ENCODE data around the gene PPIF.

DNA sequence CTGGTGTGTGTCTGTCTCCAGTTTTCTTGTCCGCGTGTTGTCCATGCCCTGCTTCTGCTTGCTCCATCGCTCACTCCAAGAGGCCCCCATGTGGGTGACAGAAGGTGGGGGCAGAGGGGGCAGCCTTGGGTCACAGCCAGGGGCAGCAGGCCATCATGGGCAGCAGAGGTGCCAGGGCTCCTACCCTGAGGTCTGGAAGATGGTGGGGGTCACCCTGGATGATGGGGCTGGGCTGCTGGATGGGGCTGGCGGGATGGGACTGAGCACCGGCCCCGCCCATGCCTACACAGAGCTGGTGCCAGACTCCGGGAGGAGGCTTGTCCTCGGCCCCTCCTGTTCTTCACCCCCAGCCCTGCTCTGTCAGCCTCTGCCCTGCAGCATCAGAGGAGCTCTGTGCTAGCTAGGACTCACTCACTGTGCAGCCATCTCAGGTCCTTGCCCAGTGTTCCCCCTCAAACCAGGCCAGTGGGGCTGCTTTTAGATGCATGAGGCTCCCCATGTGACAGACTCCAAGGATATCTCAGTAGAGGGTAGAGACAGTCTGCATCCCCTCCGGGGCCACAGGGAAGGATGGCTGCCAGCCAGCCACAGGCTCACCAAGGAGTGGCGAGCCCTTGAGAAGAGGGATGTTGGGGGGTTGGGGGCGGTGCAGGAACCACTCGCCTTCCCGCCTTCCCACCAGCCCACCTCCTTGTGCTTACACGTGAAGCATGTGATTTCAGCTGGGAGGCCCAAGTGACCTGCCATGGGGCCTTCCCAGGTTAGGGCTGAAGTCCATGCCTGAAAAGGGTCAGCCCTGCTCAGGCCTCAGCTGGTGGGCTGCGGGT lies 35.5 kb upstream of the PPIF start:
- TF ChIP-seq RXRA (CRISPR knock-in tag; IDR thresholded peaks at IDR 0.05), result no peak
- no peak for TF ChIP-seq SMAD3 (CRISPR knock-in tag; IDR thresholded peaks at IDR 0.05)
- TF ChIP-seq ZNF75D (CRISPR knock-in tag; IDR thresholded peaks at IDR 0.05; ENCODE audit: borderline replicate concordance), result no peak
- no peak for TF ChIP-seq HNRNPUL1 (IDR thresholded peaks at IDR 0.05; ENCODE audit: low read depth, low read length)
- TF ChIP-seq, protein P1, sequence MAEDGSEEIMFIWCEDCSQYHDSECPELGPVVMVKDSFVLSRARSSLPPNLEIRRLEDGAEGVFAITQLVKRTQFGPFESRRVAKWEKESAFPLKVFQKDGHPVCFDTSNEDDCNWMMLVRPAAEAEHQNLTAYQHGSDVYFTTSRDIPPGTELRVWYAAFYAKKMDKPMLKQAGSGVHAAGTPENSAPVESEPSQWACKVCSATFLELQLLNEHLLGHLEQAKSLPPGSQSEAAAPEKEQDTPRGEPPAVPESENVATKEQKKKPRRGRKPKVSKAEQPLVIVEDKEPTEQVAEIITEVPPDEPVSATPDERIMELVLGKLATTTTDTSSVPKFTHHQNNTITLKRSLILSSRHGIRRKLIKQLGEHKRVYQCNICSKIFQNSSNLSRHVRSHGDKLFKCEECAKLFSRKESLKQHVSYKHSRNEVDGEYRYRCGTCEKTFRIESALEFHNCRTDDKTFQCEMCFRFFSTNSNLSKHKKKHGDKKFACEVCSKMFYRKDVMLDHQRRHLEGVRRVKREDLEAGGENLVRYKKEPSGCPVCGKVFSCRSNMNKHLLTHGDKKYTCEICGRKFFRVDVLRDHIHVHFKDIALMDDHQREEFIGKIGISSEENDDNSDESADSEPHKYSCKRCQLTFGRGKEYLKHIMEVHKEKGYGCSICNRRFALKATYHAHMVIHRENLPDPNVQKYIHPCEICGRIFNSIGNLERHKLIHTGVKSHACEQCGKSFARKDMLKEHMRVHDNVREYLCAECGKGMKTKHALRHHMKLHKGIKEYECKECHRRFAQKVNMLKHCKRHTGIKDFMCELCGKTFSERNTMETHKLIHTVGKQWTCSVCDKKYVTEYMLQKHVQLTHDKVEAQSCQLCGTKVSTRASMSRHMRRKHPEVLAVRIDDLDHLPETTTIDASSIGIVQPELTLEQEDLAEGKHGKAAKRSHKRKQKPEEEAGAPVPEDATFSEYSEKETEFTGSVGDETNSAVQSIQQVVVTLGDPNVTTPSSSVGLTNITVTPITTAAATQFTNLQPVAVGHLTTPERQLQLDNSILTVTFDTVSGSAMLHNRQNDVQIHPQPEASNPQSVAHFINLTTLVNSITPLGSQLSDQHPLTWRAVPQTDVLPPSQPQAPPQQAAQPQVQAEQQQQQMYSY (CRISPR knock-in tag; IDR thresholded peaks at IDR 0.05), result no peak
- TF ChIP-seq, protein P2, sequence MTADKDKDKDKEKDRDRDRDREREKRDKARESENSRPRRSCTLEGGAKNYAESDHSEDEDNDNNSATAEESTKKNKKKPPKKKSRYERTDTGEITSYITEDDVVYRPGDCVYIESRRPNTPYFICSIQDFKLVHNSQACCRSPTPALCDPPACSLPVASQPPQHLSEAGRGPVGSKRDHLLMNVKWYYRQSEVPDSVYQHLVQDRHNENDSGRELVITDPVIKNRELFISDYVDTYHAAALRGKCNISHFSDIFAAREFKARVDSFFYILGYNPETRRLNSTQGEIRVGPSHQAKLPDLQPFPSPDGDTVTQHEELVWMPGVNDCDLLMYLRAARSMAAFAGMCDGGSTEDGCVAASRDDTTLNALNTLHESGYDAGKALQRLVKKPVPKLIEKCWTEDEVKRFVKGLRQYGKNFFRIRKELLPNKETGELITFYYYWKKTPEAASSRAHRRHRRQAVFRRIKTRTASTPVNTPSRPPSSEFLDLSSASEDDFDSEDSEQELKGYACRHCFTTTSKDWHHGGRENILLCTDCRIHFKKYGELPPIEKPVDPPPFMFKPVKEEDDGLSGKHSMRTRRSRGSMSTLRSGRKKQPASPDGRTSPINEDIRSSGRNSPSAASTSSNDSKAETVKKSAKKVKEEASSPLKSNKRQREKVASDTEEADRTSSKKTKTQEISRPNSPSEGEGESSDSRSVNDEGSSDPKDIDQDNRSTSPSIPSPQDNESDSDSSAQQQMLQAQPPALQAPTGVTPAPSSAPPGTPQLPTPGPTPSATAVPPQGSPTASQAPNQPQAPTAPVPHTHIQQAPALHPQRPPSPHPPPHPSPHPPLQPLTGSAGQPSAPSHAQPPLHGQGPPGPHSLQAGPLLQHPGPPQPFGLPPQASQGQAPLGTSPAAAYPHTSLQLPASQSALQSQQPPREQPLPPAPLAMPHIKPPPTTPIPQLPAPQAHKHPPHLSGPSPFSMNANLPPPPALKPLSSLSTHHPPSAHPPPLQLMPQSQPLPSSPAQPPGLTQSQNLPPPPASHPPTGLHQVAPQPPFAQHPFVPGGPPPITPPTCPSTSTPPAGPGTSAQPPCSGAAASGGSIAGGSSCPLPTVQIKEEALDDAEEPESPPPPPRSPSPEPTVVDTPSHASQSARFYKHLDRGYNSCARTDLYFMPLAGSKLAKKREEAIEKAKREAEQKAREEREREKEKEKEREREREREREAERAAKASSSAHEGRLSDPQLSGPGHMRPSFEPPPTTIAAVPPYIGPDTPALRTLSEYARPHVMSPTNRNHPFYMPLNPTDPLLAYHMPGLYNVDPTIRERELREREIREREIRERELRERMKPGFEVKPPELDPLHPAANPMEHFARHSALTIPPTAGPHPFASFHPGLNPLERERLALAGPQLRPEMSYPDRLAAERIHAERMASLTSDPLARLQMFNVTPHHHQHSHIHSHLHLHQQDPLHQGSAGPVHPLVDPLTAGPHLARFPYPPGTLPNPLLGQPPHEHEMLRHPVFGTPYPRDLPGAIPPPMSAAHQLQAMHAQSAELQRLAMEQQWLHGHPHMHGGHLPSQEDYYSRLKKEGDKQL (CRISPR knock-in tag; IDR thresholded peaks at IDR 0.05; ENCODE audit: low read depth), result no peak
- TF ChIP-seq, protein P3, sequence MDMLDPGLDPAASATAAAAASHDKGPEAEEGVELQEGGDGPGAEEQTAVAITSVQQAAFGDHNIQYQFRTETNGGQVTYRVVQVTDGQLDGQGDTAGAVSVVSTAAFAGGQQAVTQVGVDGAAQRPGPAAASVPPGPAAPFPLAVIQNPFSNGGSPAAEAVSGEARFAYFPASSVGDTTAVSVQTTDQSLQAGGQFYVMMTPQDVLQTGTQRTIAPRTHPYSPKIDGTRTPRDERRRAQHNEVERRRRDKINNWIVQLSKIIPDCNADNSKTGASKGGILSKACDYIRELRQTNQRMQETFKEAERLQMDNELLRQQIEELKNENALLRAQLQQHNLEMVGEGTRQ (IDR thresholded peaks at IDR 0.05; ENCODE audit: low read depth, low read length), result no peak
- TF ChIP-seq, protein P3 (CRISPR knock-in tag; IDR thresholded peaks at IDR 0.05; ENCODE audit: borderline replicate concordance), result no peak

All from HepG2 (cell line).